Nephron progenitor cell (in vitro differentiated cells): Measurements from ENCODE around the gene SFMBT2.

Experiments used
- DNase-seq: peaks from one replicate; pipeline ENCODE4 v3.0.0; 2021
- H3K27ac Mint-ChIP-seq: 2 replicates; pipeline ENCODE4 v1.8.0; 2021; ENCODE audit warnings: mild to moderate bottlenecking, moderate library complexity, mixed read lengths
- H3K27me3 Mint-ChIP-seq: 2 replicates; pipeline ENCODE4 v1.8.0; 2021; ENCODE audit warnings: mild to moderate bottlenecking, low read depth, mixed read lengths; ENCODE audit not compliant: poor library complexity
- H3K36me3 Mint-ChIP-seq: 2 replicates; pipeline ENCODE4 v1.8.0; 2021; ENCODE audit warnings: low read depth, mixed read lengths
- H3K4me1 Mint-ChIP-seq: 2 replicates; pipeline ENCODE4 v1.8.0; 2021; ENCODE audit warnings: mixed read lengths
- H3K4me3 Mint-ChIP-seq: 2 replicates; pipeline ENCODE4 v1.8.0; 2021; ENCODE audit warnings: mild to moderate bottlenecking, moderate library complexity, mixed read lengths
- H3K9me3 Mint-ChIP-seq: 2 replicates; pipeline ENCODE4 v1.8.0; 2021; ENCODE audit warnings: mild to moderate bottlenecking, moderate library complexity, mixed read lengths
- CTCF ChIP-seq: fragments of 200-600 bp; sonication (generic); IDR thresholded peaks from 2 replicates; pipeline ENCODE4 v1.5.0; 2021; ENCODE audit warnings: antibody characterized with exemption

SFMBT2 gene

GRCh38 chr10:7199152-7199760 lies 211.6 kb downstream of the SFMBT2 start:
- Mint-ChIP-seq H3K4me3 (no peak overlapping the region), H3K27ac (no peak overlapping the region), H3K36me3 (peaks cover 47% of the 10 kb centered on the region), H3K27me3 (peaks cover 7% of the 10 kb centered on the region), H3K4me1 (no peaks in the 10 kb centered on the region), H3K9me3 (peaks cover 26% of the 10 kb centered on the region)
- no peak for DNase-seq
- TF ChIP-seq CTCF = no peak

- Mint-ChIP-seq H3K36me3 (peaks cover 64% of the 10 kb centered on the region), H3K4me3 (no peak overlapping the region), H3K4me1 (peaks cover 5% of the 10 kb centered on the region), H3K27ac (no peak overlapping the region), H3K27me3 (peaks cover 8% of the 10 kb centered on the region), H3K9me3 (peaks cover 27% of the 10 kb centered on the region)
- TF ChIP-seq CTCF = no peak
- no peak for DNase-seq
Observed at GRCh38 chr10:7196284-7196683, 214.6 kb downstream of the SFMBT2 start.

- H3K4me3 Mint-ChIP-seq = no peak overlapping the region
- H3K36me3 Mint-ChIP-seq = peaks cover 72% of the 10 kb centered on the region
- peaks cover 27% of the 10 kb centered on the region for H3K9me3 Mint-ChIP-seq
- TF ChIP-seq CTCF = no peak
- peaks cover 6% of the 10 kb centered on the region for H3K27me3 Mint-ChIP-seq
- no peak for DNase-seq
- H3K27ac Mint-ChIP-seq = no peak overlapping the region
- peaks cover 5% of the 10 kb centered on the region for H3K4me1 Mint-ChIP-seq
Observed at GRCh38 chr10:7195118-7195517, 215.7 kb downstream of the SFMBT2 start.

- H3K36me3 Mint-ChIP-seq = peaks cover 73% of the 10 kb centered on the region
- H3K4me3 Mint-ChIP-seq = no peak overlapping the region
- H3K9me3 Mint-ChIP-seq = peaks cover 27% of the 10 kb centered on the region
- H3K27ac Mint-ChIP-seq = no peak overlapping the region
- no peak for TF ChIP-seq CTCF
- H3K4me1 Mint-ChIP-seq = peaks cover 8% of the 10 kb centered on the region
- H3K27me3 Mint-ChIP-seq = peaks cover 7% of the 10 kb centered on the region
- DNase-seq = no peak
Observed at GRCh38 chr10:7194571-7194970, 216.3 kb downstream of the SFMBT2 start.

- TF ChIP-seq CTCF = no peak
- Mint-ChIP-seq H3K9me3 (peaks cover 27% of the 10 kb centered on the region), H3K4me3 (no peak overlapping the region), H3K27me3 (peaks cover 9% of the 10 kb centered on the region), H3K4me1 (peaks cover 17% of the 10 kb centered on the region), H3K27ac (no peak overlapping the region), H3K36me3 (peaks cover 74% of the 10 kb centered on the region)
- DNase-seq = no peak
Observed at GRCh38 chr10:7193369-7193768, 217.5 kb downstream of the SFMBT2 start.

GRCh38 chr10:7192831-7193361 lies 217.9 kb downstream of the SFMBT2 start:
- H3K27ac Mint-ChIP-seq = no peak overlapping the region

More at GRCh38 chr10:7192831-7193361, 217.9 kb downstream of the SFMBT2 start:
- Mint-ChIP-seq H3K27me3 (peaks cover 9% of the 10 kb centered on the region), H3K4me1 (peaks cover 17% of the 10 kb centered on the region), H3K4me3 (no peak overlapping the region), H3K36me3 (peaks cover 69% of the 10 kb centered on the region), H3K9me3 (peaks cover 27% of the 10 kb centered on the region)
- TF ChIP-seq CTCF = no peak
- DNase-seq = no peak
